GM21515 (cell line): ENCODE measurements around the gene THSD4.
"Not testable (repeated sequence)": the region's sequence is repeated elsewhere in the genome, so short reads cannot be mapped to it uniquely, and the experiment has no call there.

Experiments used
- ATAC-seq: cut with Tn5 transposase; IDR thresholded peaks from one replicate; pipeline ENCODE4 v1.9.1; 2021; ENCODE audit not compliant: unreplicated experiment

The THSD4 gene

GRCh38 chr15:71372769-71373168, 257.5 kb downstream of the THSD4 start:
- not testable (repeated sequence) for ATAC-seq

GRCh38 chr15:71373917-71374316, 258.6 kb downstream of the THSD4 start:
- no peak for ATAC-seq

GRCh38 chr15:71374607-71375352, 259.5 kb downstream of the THSD4 start:
- no peak for ATAC-seq

GRCh38 chr15:71375934-71376333, 260.7 kb downstream of the THSD4 start:
- no peak for ATAC-seq

GRCh38 chr15:71379893-71380292, 264.6 kb downstream of the THSD4 start:
- no peak for ATAC-seq

GRCh38 chr15:71380345-71380744, 265.1 kb downstream of the THSD4 start:
- no peak for ATAC-seq

- ATAC-seq = no peak
These were observed 269.2 kb downstream of the THSD4 start for GRCh38 chr15:71384501-71384900.

- ATAC-seq = no peak
These were observed 269.8 kb downstream of the THSD4 start for GRCh38 chr15:71385026-71385425.

- no peak for ATAC-seq
These were observed 270.2 kb downstream of the THSD4 start for GRCh38 chr15:71385457-71385856.

GRCh38 chr15:71386005-71386404, 270.7 kb downstream of the THSD4 start:
- no peak for ATAC-seq

GRCh38 chr15:71386448-71387236, 271.4 kb downstream of the THSD4 start:
- ATAC-seq = no peak

GRCh38 chr15:71387810-71388209, 272.5 kb downstream of the THSD4 start:
- no peak for ATAC-seq

GRCh38 chr15:71390096-71390495, 274.8 kb downstream of the THSD4 start:
- ATAC-seq = no peak

GRCh38 chr15:71391421-71392088, 276.3 kb downstream of the THSD4 start:
- ATAC-seq = no peak

- ATAC-seq = no peak
These were observed 277.6 kb downstream of the THSD4 start for GRCh38 chr15:71392861-71393283.

- ATAC-seq = no peak
These were observed 278.1 kb downstream of the THSD4 start for GRCh38 chr15:71393383-71393782.

GRCh38 chr15:71396536-71397125, 281.4 kb downstream of the THSD4 start:
- ATAC-seq = no peak

GRCh38 chr15:71397377-71397776, 282.1 kb downstream of the THSD4 start:
- ATAC-seq = no peak

GRCh38 chr15:71400294-71400693, 285.0 kb downstream of the THSD4 start:
- ATAC-seq = no peak

- not testable (repeated sequence) for ATAC-seq
These were observed 286.5 kb downstream of the THSD4 start for GRCh38 chr15:71401728-71402127.

GRCh38 chr15:71409541-71409940, 294.3 kb downstream of the THSD4 start:
- no peak for ATAC-seq
